GM23338 (cell line): ENCODE measurements around the gene TLCD3B. TPM values are rescaled to one million over a fixed set of nuclear protein-coding genes. Genes with fewer than 3 reads are reported as not detected.

Experiments used
- ATAC-seq: fragments of 200-7000 bp; cut with Tn5 transposase; 3 replicates; pipeline ENCODE4 v1.9.1; 2020
- DNase-seq: peaks from one replicate; pipeline ENCODE4 v3.0.0-alpha.2; 2015; ENCODE audit warnings: low spot score
- H2AFZ ChIP-seq: fragments of 200-600 bp; sonication (generic); 2 replicates; pipeline ENCODE4 v1.8.0; 2016; ENCODE audit warnings: antibody characterized with exemption, mild to moderate bottlenecking, moderate library complexity
- H3F3A ChIP-seq: fragments of 200-600 bp; sonication (generic); replicated peaks from 2 replicates; pipeline ENCODE4 v1.8.0; 2017; ENCODE audit warnings: antibody characterized with exemption, mixed run types, low read depth
- H3K27ac ChIP-seq: fragments of 200-600 bp; sonication (generic); 2 replicates; pipeline ENCODE4 v1.6.1; 2016; ENCODE audit warnings: low read depth
- H3K27me3 ChIP-seq: fragments of 200-600 bp; sonication (generic); 2 replicates; pipeline ENCODE4 v1.8.0; 2016; ENCODE audit warnings: mild to moderate bottlenecking, mixed run types, moderate library complexity; ENCODE audit not compliant: insufficient read depth
- H3K36me3 ChIP-seq: fragments of 200-600 bp; sonication (generic); 2 replicates; pipeline ENCODE4 v1.8.0; 2016; ENCODE audit warnings: mild to moderate bottlenecking; ENCODE audit not compliant: insufficient read depth
- H3K4me1 ChIP-seq: fragments of 200-600 bp; sonication (generic); 2 replicates; pipeline ENCODE4 v1.8.0; 2016; ENCODE audit warnings: mild to moderate bottlenecking, moderate library complexity; ENCODE audit not compliant: insufficient read depth
- H3K4me2 ChIP-seq: fragments of 200-600 bp; sonication (generic); 2 replicates; pipeline ENCODE4 v1.7.1; 2017; ENCODE audit warnings: mixed run types
- H3K4me3 ChIP-seq: fragments of 200-600 bp; sonication (generic); 2 replicates; pipeline ENCODE4 v1.6.1; 2016; ENCODE audit warnings: mixed run types
- H3K79me2 ChIP-seq: fragments of 200-600 bp; sonication (generic); replicated peaks from 2 replicates; pipeline ENCODE4 v1.8.0; 2017; ENCODE audit warnings: mild to moderate bottlenecking; ENCODE audit not compliant: insufficient read depth
- H3K9me2 ChIP-seq: fragments of 200-600 bp; sonication (generic); 2 replicates; pipeline ENCODE4 v1.8.0; 2017; ENCODE audit not compliant: insufficient read depth
- H4K20me1 ChIP-seq: fragments of 200-600 bp; sonication (generic); replicated peaks from 2 replicates; pipeline ENCODE4 v1.8.0; 2017; ENCODE audit warnings: mild to moderate bottlenecking; ENCODE audit not compliant: insufficient read depth
- H3K27ac Mint-ChIP-seq: 2 replicates; pipeline ENCODE4 v1.8.0; 2020; ENCODE audit warnings: inconsistent platforms, mild to moderate bottlenecking, moderate library complexity, mixed read lengths
- H3K27me3 Mint-ChIP-seq: 3 replicates; pipeline ENCODE4 v1.8.0; 2022; ENCODE audit warnings: low read depth, mild to moderate bottlenecking, moderate library complexity, mixed read lengths, inconsistent platforms; ENCODE audit not compliant: insufficient read depth, poor library complexity
- H3K36me3 Mint-ChIP-seq: 3 replicates; pipeline ENCODE4 v1.8.0; 2021; ENCODE audit warnings: low read depth, mild to moderate bottlenecking, inconsistent platforms, moderate library complexity, mixed read lengths
- H3K4me1 Mint-ChIP-seq: 3 replicates; pipeline ENCODE4 v1.8.0; 2020; ENCODE audit warnings: mild to moderate bottlenecking, inconsistent platforms, mixed read lengths
- H3K4me3 Mint-ChIP-seq: 3 replicates; pipeline ENCODE4 v1.8.0; 2021; ENCODE audit warnings: moderate library complexity, mild to moderate bottlenecking, inconsistent platforms, mixed read lengths
- H3K9me3 Mint-ChIP-seq: 3 replicates; pipeline ENCODE4 v1.8.0; 2020; ENCODE audit warnings: moderate library complexity, mild to moderate bottlenecking, inconsistent platforms, mixed read lengths
- CREB1 ChIP-seq: fragments of 250-450 bp; sonication (Bioruptor Pico); IDR thresholded peaks from 2 replicates; pipeline ENCODE4 v1.5.0; 2020; ENCODE audit warnings: low read depth, mild to moderate bottlenecking, moderate library complexity
- EZH2 ChIP-seq: fragments of 200-600 bp; sonication (generic); IDR thresholded peaks from one replicate; pipeline ENCODE4 v1.8.0; 2017; ENCODE audit warnings: antibody characterized with exemption, mild to moderate bottlenecking, low read depth; ENCODE audit not compliant: unreplicated experiment
- EZH2phosphoT487 ChIP-seq: fragments of 200-600 bp; sonication (generic); IDR thresholded peaks from one replicate; pipeline ENCODE4 v1.8.1; 2018; ENCODE audit warnings: antibody characterized with exemption; ENCODE audit not compliant: unreplicated experiment
- JUNB ChIP-seq: IDR thresholded peaks from one replicate; pipeline ENCODE4 v1.6.1; 2016; ENCODE audit warnings: antibody characterized with exemption; ENCODE audit not compliant: unreplicated experiment
- NANOG ChIP-seq: IDR thresholded peaks from 2 replicates; pipeline ENCODE4 v1.6.1; 2016; ENCODE audit warnings: antibody characterized with exemption, borderline replicate concordance
- POLR2AphosphoS5 ChIP-seq: IDR thresholded peaks from 2 replicates; pipeline ENCODE4 v1.6.1; 2016; ENCODE audit warnings: antibody characterized with exemption, low read depth
- polyA plus RNA-seq: library from polyadenylated mRNA; unstranded; fragments of >200 nt; fragmentation: Nextera tagmentation; extraction: Ambion mirVana; gene quantifications from 2 replicates; pipeline ENCODE4 v1.2.1, GENCODE V29; 2016
- total RNA-seq: library from RNA; depleted of rRNA; stranded (reverse); fragments of >200 nt; shearing (Covaris generic); gene quantifications from 2 replicates; pipeline ENCODE4 v1.2.3, GENCODE V29; 2014
- TF ChIP-seq, protein P1 (sequence below): IDR thresholded peaks from one replicate; pipeline ENCODE4 v1.6.1; 2018; ENCODE audit warnings: antibody characterized with exemption; ENCODE audit not compliant: unreplicated experiment
- TF ChIP-seq, protein P2 (sequence below): IDR thresholded peaks from 2 replicates; pipeline ENCODE4 v1.6.1; 2016; ENCODE audit warnings: antibody characterized with exemption
- TF ChIP-seq, protein P3 (sequence below), 2 experiments: fragments of 200-600 bp in 1 of 2; sonication (generic) in 1 of 2; conservative IDR thresholded peaks; 2 replicates each; pipeline versions ENCODE4 v1.5.1 to v1.6.1; 2016 to 2017; ENCODE audit warnings: antibody characterized with exemption in 2 of 2, low read depth in 2 of 2, mild to moderate bottlenecking in 2 of 2, moderate library complexity in 1 of 2

Gene TLCD3B
- total and polyA plus RNA-seq, 2 experiments from 2014 or later: 14.2 to 37.4 TPM

DNA sequence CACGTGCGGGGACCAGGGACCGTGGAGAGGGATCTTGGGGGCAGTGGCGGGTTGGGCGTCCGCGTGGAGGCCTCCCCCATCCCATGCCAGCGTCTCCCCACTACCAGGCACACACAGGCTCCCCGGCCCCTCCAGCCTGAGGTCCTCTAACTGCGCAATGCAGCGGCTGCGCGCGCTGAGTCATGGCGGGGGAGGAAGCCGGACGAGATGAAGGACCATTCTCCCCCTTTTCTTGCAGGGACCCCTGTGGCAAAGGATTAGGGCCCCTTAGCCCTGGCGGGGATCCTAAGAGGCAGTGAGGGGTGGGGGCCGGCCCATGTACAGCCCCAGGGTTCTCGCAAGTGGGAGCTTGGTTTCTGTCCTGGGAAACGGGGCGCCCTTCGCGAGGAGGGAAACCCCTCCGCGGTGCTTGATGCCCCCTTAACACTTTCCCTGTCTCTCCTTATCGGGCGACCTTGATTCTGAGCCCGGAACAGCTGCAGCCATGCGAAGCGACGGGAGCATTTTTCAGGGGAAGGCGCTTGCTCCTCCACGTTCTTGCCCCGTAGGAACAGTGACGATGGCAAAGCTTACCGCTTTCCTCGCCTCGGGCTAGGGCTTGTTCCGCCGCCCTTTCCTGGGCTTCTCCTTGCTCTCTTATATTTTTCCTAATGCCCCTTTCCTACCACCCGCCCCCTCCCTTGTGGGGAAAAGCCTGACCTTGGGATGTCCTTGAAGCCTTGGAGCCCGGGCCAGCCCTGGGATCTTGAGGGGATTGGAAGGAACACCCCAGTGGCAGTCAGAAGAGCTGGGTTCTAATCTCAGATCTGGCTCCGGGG, 35.1 kb upstream of the TLCD3B start (continued):
- TF ChIP-seq EZH2: no peak
- no peak for TF ChIP-seq NANOG
- TF ChIP-seq, protein P1, sequence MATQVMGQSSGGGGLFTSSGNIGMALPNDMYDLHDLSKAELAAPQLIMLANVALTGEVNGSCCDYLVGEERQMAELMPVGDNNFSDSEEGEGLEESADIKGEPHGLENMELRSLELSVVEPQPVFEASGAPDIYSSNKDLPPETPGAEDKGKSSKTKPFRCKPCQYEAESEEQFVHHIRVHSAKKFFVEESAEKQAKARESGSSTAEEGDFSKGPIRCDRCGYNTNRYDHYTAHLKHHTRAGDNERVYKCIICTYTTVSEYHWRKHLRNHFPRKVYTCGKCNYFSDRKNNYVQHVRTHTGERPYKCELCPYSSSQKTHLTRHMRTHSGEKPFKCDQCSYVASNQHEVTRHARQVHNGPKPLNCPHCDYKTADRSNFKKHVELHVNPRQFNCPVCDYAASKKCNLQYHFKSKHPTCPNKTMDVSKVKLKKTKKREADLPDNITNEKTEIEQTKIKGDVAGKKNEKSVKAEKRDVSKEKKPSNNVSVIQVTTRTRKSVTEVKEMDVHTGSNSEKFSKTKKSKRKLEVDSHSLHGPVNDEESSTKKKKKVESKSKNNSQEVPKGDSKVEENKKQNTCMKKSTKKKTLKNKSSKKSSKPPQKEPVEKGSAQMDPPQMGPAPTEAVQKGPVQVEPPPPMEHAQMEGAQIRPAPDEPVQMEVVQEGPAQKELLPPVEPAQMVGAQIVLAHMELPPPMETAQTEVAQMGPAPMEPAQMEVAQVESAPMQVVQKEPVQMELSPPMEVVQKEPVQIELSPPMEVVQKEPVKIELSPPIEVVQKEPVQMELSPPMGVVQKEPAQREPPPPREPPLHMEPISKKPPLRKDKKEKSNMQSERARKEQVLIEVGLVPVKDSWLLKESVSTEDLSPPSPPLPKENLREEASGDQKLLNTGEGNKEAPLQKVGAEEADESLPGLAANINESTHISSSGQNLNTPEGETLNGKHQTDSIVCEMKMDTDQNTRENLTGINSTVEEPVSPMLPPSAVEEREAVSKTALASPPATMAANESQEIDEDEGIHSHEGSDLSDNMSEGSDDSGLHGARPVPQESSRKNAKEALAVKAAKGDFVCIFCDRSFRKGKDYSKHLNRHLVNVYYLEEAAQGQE: no peak
- no peak for TF ChIP-seq EZH2phosphoT487

DNA sequence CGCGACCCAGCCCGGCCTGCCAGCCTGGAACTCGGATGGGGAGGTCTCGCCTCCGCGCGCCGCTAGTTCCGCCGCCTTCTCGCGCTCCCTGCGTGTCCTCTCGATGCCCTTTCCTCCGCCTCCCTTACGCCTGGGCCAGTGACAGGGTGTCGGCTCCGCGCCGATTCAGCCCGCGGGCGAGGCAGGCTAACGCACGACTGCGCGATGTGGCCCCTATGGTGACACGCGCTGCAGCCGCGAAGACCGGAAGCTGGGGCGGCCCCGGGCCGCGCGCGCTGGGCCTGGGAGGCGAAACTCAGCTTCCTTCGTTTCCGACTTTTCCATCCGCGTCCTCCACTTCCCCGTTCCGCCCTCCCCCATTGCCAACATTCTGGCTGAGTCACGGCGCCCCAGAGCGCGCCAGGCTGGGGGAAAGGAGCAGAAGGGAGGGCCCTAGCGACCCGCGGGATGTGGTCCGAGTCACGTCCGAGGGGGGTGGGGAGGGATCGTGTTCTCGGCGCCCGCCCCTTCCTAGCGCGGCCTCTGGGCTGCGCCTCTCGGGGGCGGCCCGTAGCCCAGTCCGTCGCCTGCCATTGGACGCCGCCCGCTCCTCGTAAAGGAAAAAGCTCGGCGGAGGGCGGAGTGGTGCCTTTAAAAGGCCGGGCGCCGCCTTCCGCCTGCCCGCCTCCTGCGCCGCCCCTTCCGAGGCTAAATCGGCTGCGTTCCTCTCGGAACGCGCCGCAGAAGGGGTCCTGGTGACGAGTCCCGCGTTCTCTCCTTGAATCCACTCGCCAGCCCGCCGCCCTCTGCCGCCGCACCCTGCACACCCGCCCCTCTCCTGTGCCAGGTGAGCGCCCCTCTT, 34.3 kb upstream of the TLCD3B start, which contains the start of gene ALDOA:
Gene ALDOA (plus strand): TSS at position 659 of the 841 bp plus-strand sequence. CDS start 1,138 bp downstream, outside the sequence.
- peaks cover 25% of the 10 kb centered on the region for H3K4me1 Mint-ChIP-seq
- DNase-seq: peak; percentile 98
- no peaks in the 10 kb centered on the region for H3K27me3 ChIP-seq
- ATAC-seq: peak; percentile 82
- H3K27ac Mint-ChIP-seq: peak within 1 kb of the TSS; percentile 99
- H4K20me1 ChIP-seq: peaks cover 23% of the 10 kb centered on the region; the same call in 1 of the 2 replicates
- peak within 1 kb of the TSS; percentile 99 for H3K4me2 ChIP-seq
- H3K4me1 ChIP-seq: peaks cover 11% of the 10 kb centered on the region
- H3K9me2 ChIP-seq: no peaks in the 10 kb centered on the region
- peaks cover 27% of the 10 kb centered on the region for H3K27me3 Mint-ChIP-seq
- H3K36me3 Mint-ChIP-seq: peaks cover 42% of the 10 kb centered on the region
- peaks cover 36% of the 10 kb centered on the region for H3K79me2 ChIP-seq
- peak within 1 kb of the TSS; percentile 84; the same call in 1 of the 2 replicates for H2AFZ ChIP-seq
- H3K36me3 ChIP-seq: peaks cover 16% of the 10 kb centered on the region
- H3K4me3 Mint-ChIP-seq: peak within 1 kb of the TSS; percentile 96
- no peaks in the 10 kb centered on the region; the same call in 2 of the 3 replicates for H3K9me3 Mint-ChIP-seq
- TF ChIP-seq CREB1 (CRISPR knock-in tag): peak; percentile 63; the same call in 1 of the 2 replicates
- TF ChIP-seq POLR2AphosphoS5: peak; percentile 92
- TF ChIP-seq, protein P2, sequence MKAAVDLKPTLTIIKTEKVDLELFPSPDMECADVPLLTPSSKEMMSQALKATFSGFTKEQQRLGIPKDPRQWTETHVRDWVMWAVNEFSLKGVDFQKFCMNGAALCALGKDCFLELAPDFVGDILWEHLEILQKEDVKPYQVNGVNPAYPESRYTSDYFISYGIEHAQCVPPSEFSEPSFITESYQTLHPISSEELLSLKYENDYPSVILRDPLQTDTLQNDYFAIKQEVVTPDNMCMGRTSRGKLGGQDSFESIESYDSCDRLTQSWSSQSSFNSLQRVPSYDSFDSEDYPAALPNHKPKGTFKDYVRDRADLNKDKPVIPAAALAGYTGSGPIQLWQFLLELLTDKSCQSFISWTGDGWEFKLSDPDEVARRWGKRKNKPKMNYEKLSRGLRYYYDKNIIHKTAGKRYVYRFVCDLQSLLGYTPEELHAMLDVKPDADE: 0 out of 2 replicates have a peak, but pooled peaks have one; percentile 29
- TF ChIP-seq, protein P3, sequence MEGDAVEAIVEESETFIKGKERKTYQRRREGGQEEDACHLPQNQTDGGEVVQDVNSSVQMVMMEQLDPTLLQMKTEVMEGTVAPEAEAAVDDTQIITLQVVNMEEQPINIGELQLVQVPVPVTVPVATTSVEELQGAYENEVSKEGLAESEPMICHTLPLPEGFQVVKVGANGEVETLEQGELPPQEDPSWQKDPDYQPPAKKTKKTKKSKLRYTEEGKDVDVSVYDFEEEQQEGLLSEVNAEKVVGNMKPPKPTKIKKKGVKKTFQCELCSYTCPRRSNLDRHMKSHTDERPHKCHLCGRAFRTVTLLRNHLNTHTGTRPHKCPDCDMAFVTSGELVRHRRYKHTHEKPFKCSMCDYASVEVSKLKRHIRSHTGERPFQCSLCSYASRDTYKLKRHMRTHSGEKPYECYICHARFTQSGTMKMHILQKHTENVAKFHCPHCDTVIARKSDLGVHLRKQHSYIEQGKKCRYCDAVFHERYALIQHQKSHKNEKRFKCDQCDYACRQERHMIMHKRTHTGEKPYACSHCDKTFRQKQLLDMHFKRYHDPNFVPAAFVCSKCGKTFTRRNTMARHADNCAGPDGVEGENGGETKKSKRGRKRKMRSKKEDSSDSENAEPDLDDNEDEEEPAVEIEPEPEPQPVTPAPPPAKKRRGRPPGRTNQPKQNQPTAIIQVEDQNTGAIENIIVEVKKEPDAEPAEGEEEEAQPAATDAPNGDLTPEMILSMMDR (conservative IDR thresholded peaks at IDR 0.05; ENCODE audit: low read depth in 2 of 2): no peak
- no peak for TF ChIP-seq JUNB
- TF ChIP-seq, protein P1: peak; percentile 31
- H3F3A ChIP-seq: peaks cover 47% of the 10 kb centered on the region
- peak within 1 kb of the TSS; percentile 97 for H3K4me3 ChIP-seq
- H3K27ac ChIP-seq: peak within 1 kb of the TSS; percentile 96
